Uterine smooth muscle cell (primary cell): Measurements from ENCODE around the gene MTCH1. TPM values are rescaled to one million over a fixed set of nuclear protein-coding genes. Genes with fewer than 3 reads are reported as not detected.

Source experiments
- total RNA-seq: library from RNA; depleted of rRNA; stranded (reverse); fragments of >200 nt; gene quantifications from 2 replicates; pipeline ENCODE4 v1.2.3, GENCODE V29; 2014

Gene MTCH1
- 238 and 316 TPM in 2 replicates for total RNA-seq

DNA sequence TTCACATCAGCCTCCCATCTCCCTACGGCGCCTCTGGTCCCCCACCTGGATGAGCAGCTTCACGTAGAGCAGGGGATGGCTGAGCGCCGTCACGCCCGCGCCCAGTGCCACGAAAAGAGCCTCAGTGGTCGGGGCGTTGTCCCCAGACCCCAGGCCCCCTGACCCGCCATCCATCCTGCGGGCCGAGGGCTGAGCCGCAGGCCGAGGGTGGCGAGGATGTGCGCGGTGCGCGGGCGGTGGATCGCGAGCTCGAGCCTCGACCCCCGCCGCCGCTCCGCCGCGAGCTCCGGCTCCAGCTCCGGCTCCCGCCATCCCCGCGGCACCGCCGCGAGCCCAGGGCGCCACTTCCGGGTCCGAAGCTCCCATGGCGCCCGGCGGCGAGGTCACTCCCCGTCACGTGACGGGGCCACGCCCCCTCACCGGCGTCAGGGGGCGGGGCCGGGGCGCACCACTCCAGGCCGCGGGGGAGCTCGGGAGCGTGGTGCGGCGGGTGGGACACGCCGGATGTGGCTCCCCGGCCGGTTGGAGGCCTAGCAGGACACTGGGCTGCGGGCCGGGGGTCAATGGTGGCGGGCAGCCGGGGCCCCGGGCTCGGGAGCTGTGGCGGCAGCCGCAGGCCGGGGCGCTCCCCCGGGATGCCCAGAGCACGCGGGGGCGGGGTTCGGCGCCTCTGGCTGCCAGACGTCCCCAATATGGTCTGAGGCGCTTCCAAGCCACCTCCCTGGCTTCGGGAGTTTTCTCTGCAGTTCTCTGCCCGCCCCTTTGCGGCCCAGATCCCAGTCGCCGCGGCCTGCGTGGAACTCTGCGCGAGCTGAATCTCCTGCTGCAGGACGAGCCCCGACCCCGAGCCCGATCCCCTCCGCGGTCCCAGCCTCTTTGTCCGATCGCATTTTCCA, at the start of gene MTCH1:
Gene MTCH1, minus strand, starts transcription at position 389 of the 896 bp plus-strand sequence. Its CDS starts 23 bp downstream, at position 366.

DNA sequence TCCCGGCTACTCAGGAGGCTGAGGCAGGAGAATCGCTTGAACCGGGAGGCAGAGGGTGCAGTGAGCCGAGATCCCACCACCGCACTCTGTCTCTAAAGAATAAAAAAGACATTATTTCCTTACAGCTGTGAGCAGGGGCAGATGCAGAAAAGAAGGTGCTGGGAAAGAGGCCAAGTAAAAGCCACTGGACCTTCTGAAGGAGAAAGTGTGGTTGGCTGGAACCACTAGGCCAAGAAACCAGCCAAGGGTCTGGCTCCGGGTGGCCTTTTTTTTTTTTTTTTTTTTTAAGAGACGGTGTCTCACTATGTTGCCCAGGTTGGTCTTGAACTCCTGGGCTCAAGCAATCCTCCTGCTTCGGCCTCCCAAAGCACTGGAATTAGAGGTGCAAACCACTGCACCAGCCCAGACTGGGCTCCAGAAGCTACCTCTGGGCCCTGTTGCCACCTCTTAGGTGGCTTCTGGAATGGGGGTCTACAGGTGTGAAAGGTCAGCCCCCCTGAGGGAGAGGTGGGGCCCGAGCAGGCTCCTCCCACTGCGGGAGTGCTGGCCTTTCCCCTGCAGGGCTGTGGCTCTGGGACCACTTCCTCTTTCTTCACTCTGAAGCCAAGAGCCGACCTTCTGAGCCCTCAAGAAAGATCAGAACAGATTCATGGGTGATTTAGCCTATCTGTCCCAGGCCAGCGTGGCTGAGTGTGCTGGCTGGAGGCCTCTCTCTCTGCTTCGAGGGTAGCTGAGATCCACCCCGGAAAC, 19.2 kb upstream of the MTCH1 start, which contains the start of gene FGD2:
Gene FGD2, plus strand, starts transcription at position 595 of the 750 bp plus-strand sequence. CDS start 163 bp downstream, outside the sequence.

GRCh38 chr6:36954262-36954931, 31.6 kb downstream of the MTCH1 start, which contains the start of gene PI16:
PI16 (plus strand) TSS chr6:36954738; CDS start chr6:36954761, 23 bp downstream.

Other genes with a start within 250 kb of the MTCH1 start
- under 0.01 and 0.11 TPM in 2 replicates for gene CPNE5, start 146.8 kb downstream of the MTCH1 start, total RNA-seq
- 27.4 and 34.7 TPM in 2 replicates for gene PPIL1, start 111.4 kb downstream of the MTCH1 start, total RNA-seq
- 37.5 and 47.1 TPM in 2 replicates for gene C6orf89, start 100.2 kb downstream of the MTCH1 start, total RNA-seq
- 0.11 and 0.75 TPM in 2 replicates for gene PI16, start 31.5 kb downstream of the MTCH1 start, total RNA-seq
- gene FGD2, start 19.5 kb upstream of the MTCH1 start, total RNA-seq: not detected in 2 replicates
- gene PIM1, start 184.0 kb upstream of the MTCH1 start, total RNA-seq: 13.2 and 27.2 TPM in 2 replicates